Stimulated activated CD4-positive, alpha-beta T cell treated with anti-CD3 and anti-CD28 coated beads, TNF-alpha, amount 100 ng/mL, for 4 hours (primary cell): ENCODE measurements around the gene ECD.
A peak's percentile ranks its signal among the peaks of the same experiment; 100 is the strongest.

ENCODE experiments used
- DNase-seq, 3 experiments: peaks; one replicate each; pipeline ENCODE4 v3.0.0-alpha.2; 2020; ENCODE audit warnings: low read depth in 3 of 3

The ECD gene

DNA sequence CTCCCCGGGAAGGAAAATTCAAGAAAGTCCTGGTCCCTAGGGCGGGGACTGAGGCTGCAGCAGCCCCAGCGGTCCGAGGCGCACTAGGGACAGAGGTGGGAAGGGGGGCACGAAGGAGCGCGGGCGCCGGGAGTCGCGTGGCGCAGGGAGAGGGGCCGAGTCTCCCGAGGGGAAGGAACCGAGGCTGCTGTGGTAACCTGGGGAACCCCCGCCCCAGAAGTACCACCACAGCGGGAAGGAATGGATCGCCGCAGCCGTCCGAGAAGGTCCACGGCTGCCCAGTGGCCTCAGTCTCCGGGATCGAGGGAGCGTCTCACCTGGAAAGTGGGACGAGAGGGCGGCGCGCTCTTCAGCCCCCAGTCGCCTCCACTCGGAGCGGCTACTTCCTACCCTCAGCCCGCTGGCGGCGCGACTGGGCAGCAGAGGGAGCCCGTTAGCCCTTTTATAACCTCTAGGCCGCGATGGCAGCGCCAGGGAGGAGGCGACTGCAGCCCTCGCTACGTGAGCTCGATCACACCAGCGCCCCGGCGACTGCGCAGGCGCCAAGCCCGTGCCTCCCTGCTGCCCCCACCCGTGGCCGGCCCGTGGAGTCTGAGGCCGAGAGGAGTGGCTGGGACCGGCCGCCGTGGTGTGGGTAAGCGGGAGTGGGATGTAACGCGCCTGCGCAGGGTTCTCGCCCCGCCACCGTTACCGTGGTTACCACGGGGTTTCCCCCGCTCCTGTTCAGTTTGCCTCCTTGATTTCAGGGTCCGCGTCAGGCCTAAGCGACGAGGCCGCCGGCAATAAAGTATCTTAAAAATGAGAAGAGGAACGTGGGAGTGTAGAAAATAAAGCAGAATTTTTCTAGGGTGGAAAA is 71.1 kb downstream of the ECD start, which contains the start of gene P4HA1:
TSS of gene P4HA1 (minus strand) at position 418 of the 856 bp plus-strand sequence. CDS start 21,983 bp downstream, outside the sequence.
- peak; percentile 96 to 97 (median 97) for DNase-seq

DNA sequence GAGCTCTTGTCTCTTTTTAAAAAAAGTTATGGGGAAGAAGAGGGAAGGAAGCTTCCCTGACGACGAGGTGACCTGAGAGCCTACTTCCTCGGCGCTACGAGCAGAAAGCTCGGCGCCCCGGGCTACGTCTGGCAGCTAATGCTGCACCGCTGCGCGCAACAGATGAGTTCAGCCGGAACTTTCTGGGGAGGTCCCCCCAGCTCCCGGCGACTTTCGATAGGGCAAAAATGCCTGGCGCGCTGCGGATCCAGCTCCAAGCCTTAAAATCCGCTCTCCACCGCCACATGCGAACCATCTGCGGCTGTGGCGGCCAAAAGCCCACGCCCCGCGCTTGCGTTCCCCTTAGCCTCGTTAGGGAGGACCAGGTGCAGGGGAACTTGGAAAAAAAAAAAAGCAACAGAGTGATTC is 71.8 kb downstream of the ECD start:
- peak; percentile 44 to 46 (median 45) for DNase-seq

DNA sequence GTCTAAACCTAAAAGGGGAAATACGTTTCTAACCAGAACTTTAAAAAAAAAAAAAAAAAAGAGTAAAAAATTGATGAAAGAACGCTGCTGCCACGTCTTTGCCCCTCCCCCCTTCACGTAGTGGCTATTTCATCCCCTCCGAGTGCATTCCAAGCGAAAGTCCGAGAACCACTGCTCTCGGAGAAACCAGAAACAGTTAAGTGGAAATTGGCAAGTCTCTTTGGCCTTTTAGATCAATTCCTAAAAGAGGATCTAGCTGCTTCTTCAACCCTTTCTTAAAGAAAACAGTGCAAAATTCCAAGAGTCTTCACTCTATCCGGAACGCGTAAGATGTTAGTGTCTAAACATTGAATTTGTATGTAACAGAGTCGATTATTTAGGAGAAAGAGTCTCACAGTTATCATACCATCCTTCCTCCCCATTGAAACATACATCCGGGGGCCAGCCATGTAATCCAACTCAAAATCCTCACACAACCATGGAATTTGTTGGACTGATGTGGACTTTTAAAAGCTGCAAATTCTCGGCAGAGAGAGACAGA is 72.3 kb downstream of the ECD start:
- peak in 1 of 3 experiments; percentile 11 for DNase-seq

DNA sequence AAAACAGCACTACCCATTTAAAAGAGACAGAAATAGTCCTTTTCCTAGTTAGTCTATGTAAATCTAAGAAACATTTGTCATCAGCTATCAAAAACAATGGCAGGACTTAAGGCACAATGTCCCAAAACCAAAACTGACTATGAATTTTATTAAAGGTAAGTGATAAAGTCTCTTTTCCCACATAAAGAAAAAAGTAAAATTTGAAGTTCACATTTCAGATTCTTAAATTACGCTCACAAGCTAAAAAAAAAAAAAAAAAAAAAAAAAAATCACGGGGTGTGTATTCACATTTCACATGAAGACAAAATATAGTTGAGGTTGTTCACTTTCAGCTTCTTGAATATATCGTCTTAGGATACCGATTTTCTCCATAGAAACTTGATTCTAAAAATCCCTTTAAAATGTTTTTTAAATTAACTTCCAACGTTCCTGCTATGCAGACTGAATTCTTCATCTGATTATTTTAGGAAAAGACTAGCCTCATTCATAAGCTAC is 72.8 kb downstream of the ECD start:
- no peak for DNase-seq

DNA sequence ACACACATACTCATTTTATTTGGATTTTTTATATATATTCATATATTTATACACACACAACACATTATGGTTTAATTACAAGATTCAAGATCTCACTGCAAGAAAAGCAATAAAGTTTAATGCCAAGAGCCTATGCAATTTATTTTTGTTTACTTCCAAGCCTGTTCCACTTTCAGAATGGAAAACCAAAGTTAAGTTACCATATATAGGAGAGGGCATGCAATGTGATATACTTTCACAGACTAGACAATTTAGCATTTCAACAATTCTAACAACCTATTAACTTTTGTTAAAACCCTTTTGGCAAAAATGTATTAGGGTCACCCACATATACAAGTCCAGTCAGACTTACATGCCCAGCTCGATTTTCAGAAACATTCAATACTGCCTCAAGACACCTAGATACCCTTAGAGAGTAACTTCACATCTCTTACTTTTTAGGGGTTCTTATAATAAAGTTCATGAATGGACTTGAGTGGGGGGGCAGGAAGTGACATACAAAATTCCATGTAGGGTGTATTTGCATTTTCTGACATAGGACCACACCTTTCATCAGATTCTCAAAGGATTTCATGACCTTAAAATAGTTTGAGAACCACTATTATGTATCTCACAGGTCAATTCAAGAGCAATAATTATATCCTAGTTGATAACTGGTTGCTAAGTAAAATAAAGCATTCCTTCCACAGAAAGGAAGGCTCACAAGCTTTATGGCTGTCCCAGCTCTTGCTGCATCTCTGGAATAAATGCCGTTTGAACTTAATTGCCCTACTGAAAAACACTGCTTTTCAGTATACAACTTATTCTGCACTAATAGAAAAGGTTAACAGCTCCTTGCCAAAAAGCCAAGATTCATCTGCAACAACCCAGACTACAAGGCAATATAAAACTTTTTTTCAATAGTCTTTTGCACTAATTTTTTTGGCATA is 73.6 kb downstream of the ECD start:
- DNase-seq = no peak

DNA sequence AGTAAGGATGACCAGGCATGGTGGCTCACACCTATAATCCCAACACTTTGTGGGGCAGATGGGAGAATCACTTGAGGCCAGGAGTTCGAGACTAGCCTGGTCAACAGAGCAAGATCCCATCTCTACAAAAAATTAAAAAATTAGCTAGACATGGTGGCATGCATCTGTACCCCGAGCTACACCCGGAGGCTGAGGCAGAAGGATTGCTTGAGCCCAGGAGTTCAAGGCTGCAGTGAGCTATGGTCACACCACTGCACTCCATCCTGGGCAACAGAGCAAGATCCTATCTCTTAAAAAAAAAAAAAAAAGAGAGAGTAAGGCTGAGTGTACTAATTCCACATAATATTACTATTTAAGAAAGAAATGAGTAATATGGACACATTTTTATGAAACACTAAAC is 75.0 kb downstream of the ECD start:
- no peak for DNase-seq

DNA sequence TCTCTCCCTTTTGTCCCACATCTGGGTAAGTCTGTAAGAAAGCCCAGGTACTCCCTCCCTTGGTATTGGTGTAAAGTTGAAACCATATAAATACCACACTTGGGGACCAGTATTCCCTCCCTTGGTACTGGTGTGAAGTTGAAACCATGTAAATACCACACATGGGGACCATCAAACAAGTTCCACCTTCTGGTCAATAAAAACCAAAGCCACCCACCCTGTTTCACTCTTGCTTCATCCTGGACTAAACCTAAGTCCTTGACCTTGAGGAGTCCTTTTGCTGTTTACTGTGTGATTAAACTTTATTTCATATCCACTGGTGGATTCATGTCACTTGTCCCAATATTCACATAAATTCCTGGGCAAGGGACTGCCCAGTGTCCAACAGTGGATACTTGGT is 79.5 kb downstream of the ECD start:
- DNase-seq = no peak

DNA sequence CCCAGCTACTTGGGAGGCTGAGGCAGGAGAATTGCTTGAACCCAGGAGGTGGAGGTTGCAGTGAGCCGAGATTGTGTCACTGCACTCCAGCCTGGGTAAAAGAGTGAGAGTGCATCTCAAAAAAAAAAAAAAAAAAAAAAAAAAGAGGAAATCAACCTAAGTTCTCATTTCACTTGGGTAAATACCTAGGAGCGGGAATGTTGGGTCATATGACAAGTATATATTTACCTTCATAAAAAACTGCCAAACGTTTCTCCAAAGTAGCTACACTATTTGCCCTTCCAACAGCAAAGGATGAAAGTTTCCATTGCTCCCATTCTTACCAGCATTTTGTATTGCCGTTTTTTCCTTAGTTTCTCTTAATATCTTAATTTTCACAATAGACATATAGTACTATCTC is 81.0 kb downstream of the ECD start:
- no peak for DNase-seq

DNA sequence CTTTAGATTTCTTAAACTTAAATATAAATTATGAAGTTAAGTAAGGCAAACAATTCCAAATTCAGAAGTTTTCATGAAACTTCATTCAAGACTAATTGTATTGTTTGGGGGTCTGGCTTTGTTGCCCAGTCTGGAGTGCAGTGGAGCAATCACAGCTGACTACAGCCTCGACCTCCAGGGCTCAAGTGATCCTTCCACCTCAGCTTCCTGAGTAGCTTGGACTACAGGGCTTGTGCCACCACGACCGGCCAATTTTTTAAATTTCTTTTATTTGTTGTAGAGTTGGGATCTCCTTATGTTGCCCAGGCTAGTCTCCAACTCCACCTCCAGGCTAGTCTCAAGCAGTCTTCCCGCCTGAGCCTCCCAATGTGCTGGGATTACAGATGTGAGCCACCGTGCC is 83.6 kb downstream of the ECD start:
- DNase-seq = no peak
